Lung (tissue), 12 donors: Measurements from ENCODE around the gene ARHGEF25. TPM values are rescaled to one million over a fixed set of nuclear protein-coding genes. Genes with fewer than 3 reads are reported as not detected.
A peak's percentile ranks its signal among the peaks of the same experiment; 100 is the strongest.

ENCODE experiments used
- ATAC-seq: fragments of 200-7000 bp; cut with Tn5 transposase; one replicate; pipeline ENCODE4 v1.9.1; 2020; ENCODE audit warnings: moderate number of reproducible peaks; ENCODE audit not compliant: insufficient read depth, low FRiP score
- DNase-seq, 3 donors: peaks; one replicate each; pipeline ENCODE4 v3.0.0-alpha.2; 2013 to 2017
- H3K27ac ChIP-seq, 2 donors: one replicate each; pipeline ENCODE4 v1.5.1; 2013; ENCODE audit warnings: mild to moderate bottlenecking in 2 of 2, moderate library complexity in 2 of 2, control low read depth in 1 of 2, inconsistent platforms in 1 of 2, low read depth in 1 of 2, low read length in 1 of 2
- H3K27me3 ChIP-seq, 3 donors: one replicate each; pipeline ENCODE4 v1.5.1; 2013; ENCODE audit warnings: low read length in 2 of 3; ENCODE audit not compliant: control insufficient read depth in 3 of 3, insufficient read depth in 3 of 3
- H3K36me3 ChIP-seq, 4 donors: one replicate each; pipeline ENCODE4 v1.5.1; 2013; ENCODE audit warnings: low read length in 4 of 4, mild to moderate bottlenecking in 1 of 4, moderate library complexity in 1 of 4; ENCODE audit not compliant: control insufficient read depth in 4 of 4, insufficient read depth in 4 of 4
- H3K4me1 ChIP-seq, 5 donors: one replicate each; pipeline ENCODE4 v1.5.1; 2013; ENCODE audit warnings: low read length in 5 of 5, mild to moderate bottlenecking in 2 of 5, moderate library complexity in 1 of 5; ENCODE audit not compliant: control insufficient read depth in 5 of 5, insufficient read depth in 5 of 5
- H3K4me3 ChIP-seq: one replicate; pipeline ENCODE4 v1.5.1; 2013; ENCODE audit warnings: mild to moderate bottlenecking, control low read depth, moderate library complexity
- H3K9ac ChIP-seq, 2 donors: one replicate each; pipeline ENCODE4 v1.5.1; 2013; ENCODE audit warnings: low read length in 2 of 2, control low read depth in 1 of 2; ENCODE audit not compliant: insufficient read depth in 1 of 2
- H3K9me3 ChIP-seq, 4 donors: one replicate each; pipeline ENCODE4 v1.5.1; 2013; ENCODE audit warnings: low read length in 3 of 4, mild to moderate bottlenecking in 1 of 4, moderate library complexity in 1 of 4; ENCODE audit not compliant: control insufficient read depth in 4 of 4, insufficient read depth in 3 of 4
- CTCF ChIP-seq: IDR thresholded peaks from 2 replicates; pipeline ENCODE4 v1.5.1; 2012; ENCODE audit warnings: mild to moderate bottlenecking; ENCODE audit errors: control extremely low read depth, extremely low read depth
- WGBS, 2 donors: extraction: QIAGEN DNeasy Blood & Tissue Kit; methylation state at CpG; one replicate each; pipeline ENCODE4 v1.1.7; 2013; 5-methylcytosine and 5-hydroxymethylcytosine counted together
- polyA plus RNA-seq, 2 donors: library from polyadenylated mRNA; stranded (reverse); fragments of 200-250 nt; gene quantifications; one replicate each; pipeline ENCODE4 v1.2.1, GENCODE V29; 2013
- total RNA-seq, 2 donors: library from RNA; depleted of rRNA in 1 of 2; stranded (reverse); fragments of >200 nt in 1 of 2; gene quantifications; one replicate each; pipeline ENCODE4 v1.2.1, GENCODE V29; 2014 to 2021
- donor health status: control.
- donor health status: control.
- donor health status: Bipolar disorder and iron deficiency.
- donor health status: healthy.
- donor health status: DM: yes; HTN: yes; CAD: no.

Gene ARHGEF25
- total and polyA plus RNA-seq, 4 donors: 7.8 to 23.0 (median 11.3) TPM

- TF ChIP-seq CTCF: no peak
- Histone ChIP-seq H3K4me3 (no peak overlapping the region), H3K27ac (no peak overlapping the region), H3K9ac (no peak overlapping the region), H3K27me3 (peaks cover 0 to 91% (median 50%) of the 10 kb centered on the region in 3 donors), H3K4me1 (peaks cover 0 to 21% (median 9%) of the 10 kb centered on the region in 5 donors), H3K9me3 (peaks cover 0 to 2% (median 0%) of the 10 kb centered on the region in 4 donors), H3K36me3 (no peaks in the 10 kb centered on the region)
- ATAC-seq (no peak), DNase-seq (peak in 1 of 3 donors; percentile 29)
- WGBS, 2 donors: 5 to 13% methylated on average over 67 of the region's 67 CpGs
Observed at GRCh38 chr12:57627501-57628279, 16.5 kb downstream of the ARHGEF25 start.

- Histone ChIP-seq H3K27me3 (peaks cover 0 to 89% (median 52%) of the 10 kb centered on the region in 3 donors), H3K4me3 (no peak overlapping the region), H3K27ac (no peak overlapping the region), H3K9ac (no peak overlapping the region), H3K9me3 (peaks cover 0 to 2% (median 0%) of the 10 kb centered on the region in 4 donors), H3K4me1 (peaks cover 0 to 21% (median 9%) of the 10 kb centered on the region in 5 donors), H3K36me3 (no peaks in the 10 kb centered on the region)
- no peak for TF ChIP-seq CTCF
- DNase-seq: no peak
- 41 to 53% methylated on average over 29 of the region's 29 CpGs for WGBS, 2 donors
- no peak for ATAC-seq
Observed at GRCh38 chr12:57628280-57629191, 17.3 kb downstream of the ARHGEF25 start.

GRCh38 chr12:57629897-57630471 is 18.7 kb downstream of the ARHGEF25 start:
- H3K36me3 ChIP-seq: no peaks in the 10 kb centered on the region
- no peak for TF ChIP-seq CTCF
- DNase-seq: peak in 1 of 3 donors; percentile 7
- 84 to 90% methylated on average over 5 of the region's 5 CpGs for WGBS, 2 donors
- no peak overlapping the region for H3K27ac ChIP-seq
- H3K27me3 ChIP-seq: peaks cover 0 to 82% (median 63%) of the 10 kb centered on the region in 3 donors
- no peak overlapping the region for H3K4me3 ChIP-seq
- no peak for ATAC-seq
- H3K4me1 ChIP-seq: peaks cover 0 to 21% (median 9%) of the 10 kb centered on the region in 5 donors
- H3K9me3 ChIP-seq: peaks cover 0 to 2% (median 0%) of the 10 kb centered on the region in 4 donors
- H3K9ac ChIP-seq: no peak overlapping the region
